Stomach (tissue), 9 donors: ENCODE results near the gene TMPRSS2. TPM values are rescaled to one million over a fixed set of nuclear protein-coding genes. Genes with fewer than 3 reads are reported as not detected.
A peak's percentile ranks its signal among the peaks of the same experiment; 100 is the strongest.

Experiments
- DNase-seq, 2 donors: peaks; one replicate each; pipeline versions ENCODE4 v3.0.0 to v3.0.0-alpha.2; 2013 to 2019
- H3K27ac ChIP-seq, 5 donors: fragments of 200-600 bp in 4 of 5; sonication (generic) in 4 of 5; one replicate each; pipeline ENCODE4 v1.5.1; 2013 to 2019; ENCODE audit warnings: mild to moderate bottlenecking in 1 of 5, moderate library complexity in 1 of 5
- H3K27me3 ChIP-seq, 3 donors: fragments of 200-600 bp; sonication (generic); one replicate each; pipeline ENCODE4 v1.5.1; 2017 to 2019; ENCODE audit warnings: mixed run types in 1 of 3
- H3K36me3 ChIP-seq, 4 donors: fragments of 200-600 bp; sonication (generic); 1 replicate in 3 of 4; 2 replicates in 1 of 4; pipeline ENCODE4 v1.5.1; 2016 to 2019
- H3K4me1 ChIP-seq, 4 donors: fragments of 200-600 bp; sonication (generic); one replicate each; pipeline ENCODE4 v1.5.1; 2016 to 2019
- H3K4me3 ChIP-seq, 4 donors: fragments of 200-600 bp; sonication (generic) in 3 of 4; one replicate each; pipeline ENCODE4 v1.5.1; 2016 to 2019; ENCODE audit warnings: mild to moderate bottlenecking in 1 of 4
- H3K9me3 ChIP-seq, 4 donors: fragments of 200-600 bp; sonication (generic); one replicate each; pipeline ENCODE4 v1.5.1; 2016 to 2019
- CTCF ChIP-seq, 7 experiments: fragments of 450-650 bp in 4 of 7; fragments of 200-600 bp in 3 of 7; sonication (generic) in 3 of 7; IDR thresholded peaks; one replicate each; pipeline ENCODE4 v1.5.1; 2016 to 2019; ENCODE audit warnings: antibody characterized with exemption in 7 of 7, control low read depth in 2 of 7, mild to moderate bottlenecking in 1 of 7
- EP300 ChIP-seq: sonication (generic); formaldehyde crosslinking; IDR thresholded peaks from one replicate; pipeline ENCODE4 v1.6.1; 2017; ENCODE audit warnings: antibody characterized with exemption
- POLR2A ChIP-seq, 4 donors: fragments of 450-650 bp; IDR thresholded peaks; one replicate each; pipeline ENCODE4 v1.6.1; 2016; ENCODE audit warnings: antibody characterized with exemption in 4 of 4, control low read depth in 2 of 4, mild to moderate bottlenecking in 1 of 4, moderate library complexity in 1 of 4
- POLR2AphosphoS5 ChIP-seq, 3 donors: sonication (generic); formaldehyde crosslinking; IDR thresholded peaks; one replicate each; pipeline ENCODE4 v1.6.1; 2016; ENCODE audit warnings: antibody characterized with exemption in 3 of 3
- WGBS, 5 donors: extraction: QIAGEN DNeasy Blood & Tissue Kit in 3 of 5; methylation state at CpG; one replicate each; pipeline versions ENCODE4 v1.1.5 to v1.1.7; 2013 to 2018; 5-methylcytosine and 5-hydroxymethylcytosine counted together
- intact Hi-C: fragments of 100-400 bp; cut with DNase I; formaldehyde crosslinking; loops from one replicate; pipeline ENCODE4 v1.15.1; 2023; ENCODE audit warnings: low total_unique reads
- polyA plus RNA-seq, 3 donors: library from polyadenylated mRNA; stranded (reverse); fragments of 200-250 nt; gene quantifications; one replicate each; pipeline ENCODE4 v1.2.3, GENCODE V29; 2013
- total RNA-seq, 5 donors: library from RNA; depleted of rRNA; stranded (reverse); fragments of >200 nt; gene quantifications; one replicate each; pipeline versions ENCODE4 v1.1.0 to v1.2.3, GENCODE V29; 2014 to 2016
- donor health status: healthy with polysubstance abuse.
- donor health status: Bipolar disorder and iron deficiency.
- donor health status: healthy.

TMPRSS2 gene
- total and polyA plus RNA-seq, 8 donors = 58.2 to 554 (median 125) TPM

GRCh38 chr21:41520560-41521442, 12.8 kb upstream of the TMPRSS2 start:
- no peaks in the 10 kb centered on the region for H3K9me3 ChIP-seq
- intact Hi-C loops = no loop called here

GRCh38 chr21:41519806-41520559, 12.0 kb upstream of the TMPRSS2 start:
- H3K4me1 ChIP-seq = peaks cover 12 to 17% (median 14%) of the 10 kb centered on the region in 4 donors
- TF ChIP-seq POLR2AphosphoS5 (IDR thresholded peaks at IDR 0.05) (no peak), CTCF (IDR thresholded peaks at IDR 0.05) (no peak), POLR2A (IDR thresholded peaks at IDR 0.05) (no peak), EP300 (no peak)
- H3K27ac ChIP-seq = peak overlapping the region in 3 of 5 donors; percentile 19 to 74 (median 57)
- intact Hi-C loops = no loop called here
- H3K9me3 ChIP-seq = no peaks in the 10 kb centered on the region
- no peak for DNase-seq
- H3K36me3 ChIP-seq = no peaks in the 10 kb centered on the region
- peaks cover 0 to 5% (median 0%) of the 10 kb centered on the region in 3 donors for H3K27me3 ChIP-seq
- no peak overlapping the region for H3K4me3 ChIP-seq
- 80 to 87% (median 84%) methylated on average over 9 of the region's 9 CpGs for WGBS, 5 donors

More at GRCh38 chr21:41520560-41521442, 12.8 kb upstream of the TMPRSS2 start:
- DNase-seq = peak in 1 of 2 donors; percentile 24
- peaks cover 12 to 17% (median 14%) of the 10 kb centered on the region in 4 donors for H3K4me1 ChIP-seq
- 32 to 59% (median 50%) methylated on average over 5 of the region's 5 CpGs for WGBS, 5 donors
- H3K36me3 ChIP-seq = no peaks in the 10 kb centered on the region
- H3K4me3 ChIP-seq = no peak overlapping the region
- H3K27me3 ChIP-seq = peaks cover 0 to 5% (median 0%) of the 10 kb centered on the region in 3 donors
- H3K27ac ChIP-seq = peak overlapping the region; percentile 46 to 74 (median 63)
- no peak for TF ChIP-seq POLR2A (IDR thresholded peaks at IDR 0.05)
- no peak for TF ChIP-seq CTCF (IDR thresholded peaks at IDR 0.05)
- no peak for TF ChIP-seq EP300
- no peak for TF ChIP-seq POLR2AphosphoS5 (IDR thresholded peaks at IDR 0.05)

GRCh38 chr21:41518757-41519156, 10.8 kb upstream of the TMPRSS2 start:
- H3K9me3 ChIP-seq = no peaks in the 10 kb centered on the region
- peaks cover 12 to 17% (median 14%) of the 10 kb centered on the region in 4 donors for H3K4me1 ChIP-seq
- intact Hi-C loops = no loop called here
- H3K27me3 ChIP-seq = peaks cover 0 to 5% (median 0%) of the 10 kb centered on the region in 3 donors
- H3K4me3 ChIP-seq = no peak overlapping the region
- WGBS, 5 donors = 94 to 99% (median 96%) methylated on average over 4 of the region's 4 CpGs
- no peak for DNase-seq
- H3K36me3 ChIP-seq = no peaks in the 10 kb centered on the region
- TF ChIP-seq POLR2A (IDR thresholded peaks at IDR 0.05) (no peak), EP300 (no peak), POLR2AphosphoS5 (IDR thresholded peaks at IDR 0.05) (no peak), CTCF (IDR thresholded peaks at IDR 0.05) (no peak)
- no peak overlapping the region for H3K27ac ChIP-seq

- intact Hi-C loops = no loop called here
- no peak for DNase-seq
- Histone ChIP-seq H3K27ac (no peak overlapping the region), H3K27me3 (peaks cover 3 to 57% (median 23%) of the 10 kb centered on the region in 3 donors), H3K4me3 (no peak overlapping the region), H3K4me1 (peaks cover 8 to 31% (median 27%) of the 10 kb centered on the region in 4 donors), H3K9me3 (no peaks in the 10 kb centered on the region), H3K36me3 (no peaks in the 10 kb centered on the region)
- 59 to 76% (median 74%) methylated on average over 7 of the region's 7 CpGs for WGBS, 5 donors
- TF ChIP-seq POLR2A (IDR thresholded peaks at IDR 0.05) (no peak), EP300 (no peak), CTCF (IDR thresholded peaks at IDR 0.05) (no peak), POLR2AphosphoS5 (IDR thresholded peaks at IDR 0.05) (no peak)
These were observed 3.9 kb upstream of the TMPRSS2 start for GRCh38 chr21:41511858-41512257.
